Measurements from ENCODE around the gene SEMA5B. TPM values are rescaled to one million over a fixed set of nuclear protein-coding genes. Genes with fewer than 3 reads are reported as not detected.

Gene SEMA5B
- total and polyA plus RNA-seq, 2 of the 4 experiments (the other 2 are of a cell fraction), result not detected

- in situ Hi-C loops (cut with MboI; ENCODE audit: low sequenced_read_pairs), result no loop called here
- no peak overlapping the region for H2AK9ac ChIP-seq (replicated peaks; ENCODE audit: low read depth, low read length, poor library complexity)
- H3K14ac ChIP-seq (replicated peaks; ENCODE audit: low read depth, low read length), result no peak overlapping the region
- no peak overlapping the region for H4K91ac ChIP-seq (ENCODE audit: insufficient read depth, low read depth, low read length)
- H2AFZ ChIP-seq (replicated peaks; ENCODE audit: low read length, poor library complexity), result no peak overlapping the region
- no peak overlapping the region for H2BK20ac ChIP-seq (ENCODE audit: low read depth, low read length)
- ATAC-seq (ENCODE audit: low read depth) (peak; percentile 72), DNase-seq (peak; percentile 24)
- H3K9me3 ChIP-seq (ENCODE audit: control insufficient read depth, insufficient read depth, low read length), result no peaks in the 10 kb centered on the region; the same call in 1 of the 2 replicates
- no peak overlapping the region for H4K5ac ChIP-seq (ENCODE audit: low read depth, low read length)
- intact Hi-C loops (cut with micrococcal nuclease), result no loop called here
- H2BK5ac ChIP-seq (ENCODE audit: low read depth, low read length, poor library complexity, severe bottlenecking), result no peak overlapping the region
- no peak overlapping the region for H3K23ac ChIP-seq (ENCODE audit: low read depth, low read length)
- no peaks in the 10 kb centered on the region for H3K4me1 ChIP-seq (ENCODE audit: control insufficient read depth, insufficient read depth, low read length)
- CTCF ChIA-PET, result no interaction called here
- H3K4me2 ChIP-seq (ENCODE audit: low read depth, low read length), result no peak overlapping the region
- TF ChIP-seq RCOR1 (IDR thresholded peaks at IDR 0.05; ENCODE audit: insufficient replicate concordance, low read length), result no peak
- TF ChIP-seq USF2 (IDR thresholded peaks at IDR 0.05; ENCODE audit: low read depth, low read length), result no peak
- no peak for TF ChIP-seq MAZ (IDR thresholded peaks at IDR 0.05; ENCODE audit: borderline replicate concordance, low read depth, low read length)
- no peak for TF ChIP-seq MXI1 (IDR thresholded peaks at IDR 0.05; ENCODE audit: borderline replicate concordance, low read depth, low read length)
- no peak for TF ChIP-seq CHD1 (IDR thresholded peaks at IDR 0.05; ENCODE audit: low read depth, low read length)
- no peak for TF ChIP-seq CEBPB (IDR thresholded peaks at IDR 0.05; ENCODE audit: low read depth, low read length)
- no peak for TF ChIP-seq ELK1 (IDR thresholded peaks at IDR 0.05; ENCODE audit: borderline replicate concordance, low read depth, low read length)
- TF ChIP-seq FOS (IDR thresholded peaks at IDR 0.05; ENCODE audit: low read depth, low read length), result no peak
- TF ChIP-seq BHLHE40 (IDR thresholded peaks at IDR 0.05; ENCODE audit: low read depth, low read length), result no peak
- TF ChIP-seq RFX5 (IDR thresholded peaks at IDR 0.05; ENCODE audit: low read depth, low read length), result no peak
- no peak for TF ChIP-seq NFE2L2 (IDR thresholded peaks at IDR 0.05; ENCODE audit: low read depth, low read length)
- TF ChIP-seq MAFK (IDR thresholded peaks at IDR 0.05; ENCODE audit: low read depth, low read length), result no peak
- no peak for TF ChIP-seq SMC3 (IDR thresholded peaks at IDR 0.05; ENCODE audit: low read depth, low read length)
- H4K20me1 ChIP-seq (ENCODE audit: insufficient read depth, low read length), result no peaks in the 10 kb centered on the region
- H2AK5ac ChIP-seq (ENCODE audit: low read depth, low read length), result no peak overlapping the region
- no peak overlapping the region for H3K4ac ChIP-seq (ENCODE audit: low read depth, low read length)
- no peak overlapping the region for H3K9ac ChIP-seq (ENCODE audit: low read depth, low read length)
- H3K9me1 ChIP-seq (ENCODE audit: insufficient read depth, low read length), result no peaks in the 10 kb centered on the region
- H3K36me3 ChIP-seq (ENCODE audit: control insufficient read depth, insufficient read depth, low read length), result no peaks in the 10 kb centered on the region
- H3K56ac ChIP-seq (ENCODE audit: extremely low read depth, insufficient read depth, low read length), result no peak overlapping the region
- H2BK15ac ChIP-seq (ENCODE audit: low read depth, low read length), result no peak overlapping the region
- BruUV-seq (replicated peaks), result no TSS peak
- H2BK120ac ChIP-seq (ENCODE audit: low read depth, low read length), result no peak overlapping the region
- peaks cover 68% of the 10 kb centered on the region for H3K27me3 ChIP-seq (ENCODE audit: control insufficient read depth, insufficient read depth, low read length)
- no peak overlapping the region for H3K4me3 ChIP-seq (ENCODE audit: insufficient read depth, low read depth, low read length)
- H3K27ac ChIP-seq (ENCODE audit: insufficient read depth, low read length), result no peak overlapping the region
- WGBS, 2 experiments (ENCODE audit: extremely low coverage in 2 of 2, insufficient read length in 1 of 2), result no CpG with 5 or more reads among the region's 5 CpGs
- no peak overlapping the region for H3K18ac ChIP-seq (ENCODE audit: low read depth, low read length)
- no peak overlapping the region for H4K8ac ChIP-seq (ENCODE audit: low read depth in 2 of 2, low read length in 2 of 2)
- POLR2A ChIA-PET (ENCODE audit: unreplicated experiment), result no interaction called here
- H3K79me1 ChIP-seq (ENCODE audit: low read depth in 1 of 2, low read length in 2 of 2), result no peaks in the 10 kb centered on the region
- dilution Hi-C loops (cut with HindIII; ENCODE audit: low sequenced_read_pairs, unreplicated experiment), result no loop called here
Observed at GRCh38 chr3:122918576-122919290, 108.8 kb downstream of the SEMA5B start.

Data from IMR-90 (cell line).